B cell (primary cell): ENCODE measurements around the gene MAGEA12. TPM values are rescaled to one million over a fixed set of nuclear protein-coding genes. Genes with fewer than 3 reads are reported as not detected.
"Not testable (repeated sequence)": the region's sequence is repeated elsewhere in the genome, so short reads cannot be mapped to it uniquely, and the experiment has no call there.

Source experiments
- ATAC-seq: fragments of 200-7000 bp; cut with Tn5 transposase; one replicate; pipeline ENCODE4 v1.10.0; 2021; ENCODE audit warnings: low read depth, mild to moderate bottlenecking, moderate number of reproducible peaks, moderate library complexity
- CTCF ChIA-PET: fragments of 350-600 bp; sonication (Branson Sonifier 250); formaldehyde crosslinking; loops from one replicate; lab custom pipeline; 2021; ENCODE audit warnings: antibody characterized with exemption, inconsistent platforms; lab: Charles Lee
- POLR2A ChIA-PET: fragments of 350-600 bp; sonication (Branson Sonifier 250); formaldehyde crosslinking; loops from one replicate; lab custom pipeline; 2021; ENCODE audit warnings: antibody characterized with exemption; lab: Charles Lee
- DNase-seq: peaks from one replicate; pipeline ENCODE4 v3.0.0; 2013
- H2AFZ ChIP-seq: 2 replicates; pipeline ENCODE4 v1.6.1; 2012; ENCODE audit warnings: mild to moderate bottlenecking, low read depth, low read length; ENCODE audit not compliant: insufficient read depth, poor library complexity, severe bottlenecking
- H3K27ac ChIP-seq, 2 donors: 1 replicate in 1 of 2; 2 replicates in 1 of 2; pipeline ENCODE4 v1.5.1; 2012 to 2013; ENCODE audit warnings: low read length in 2 of 2, mild to moderate bottlenecking in 2 of 2, moderate library complexity in 1 of 2
- H3K27me3 ChIP-seq, 4 experiments: fragments of 200-600 bp in 1 of 4; sonication (generic) in 1 of 4; replicated peaks in 1 of 4; 1 replicate in 2 of 4; 2 replicates in 2 of 4; pipeline versions ENCODE4 v1.6.1 to v1.7.0; 2013 to 2016; ENCODE audit warnings: low read length in 3 of 4, mild to moderate bottlenecking in 2 of 4, mixed read lengths in 1 of 4, moderate library complexity in 1 of 4; ENCODE audit not compliant: insufficient read depth in 4 of 4, control insufficient read depth in 3 of 4; ENCODE audit errors: control extremely low read depth in 1 of 4
- H3K36me3 ChIP-seq, 2 experiments: replicated peaks in 1 of 2; 1 replicate in 1 of 2; 2 replicates in 1 of 2; pipeline versions ENCODE4 v1.6.1 to v1.7.1; 2013; ENCODE audit warnings: low read length in 1 of 2; ENCODE audit not compliant: insufficient read depth in 2 of 2, control insufficient read depth in 1 of 2; ENCODE audit errors: control extremely low read depth in 1 of 2, extremely low read depth in 1 of 2
- H3K4me1 ChIP-seq, 2 donors: fragments of 200-600 bp in 1 of 2; sonication (generic) in 1 of 2; 1 replicate in 1 of 2; 2 replicates in 1 of 2; pipeline versions ENCODE4 v1.5.1 to v1.6.1; 2013 to 2017; ENCODE audit warnings: low read length in 2 of 2; ENCODE audit not compliant: control insufficient read depth in 2 of 2, insufficient read depth in 2 of 2
- H3K4me2 ChIP-seq: replicated peaks from 2 replicates; pipeline ENCODE3; 2012; ENCODE audit warnings: mild to moderate bottlenecking, low read depth, low read length; ENCODE audit not compliant: poor library complexity, severe bottlenecking
- H3K4me3 ChIP-seq, 5 experiments: fragments of 200-600 bp in 1 of 5; sonication (generic) in 1 of 5; 1 replicate in 3 of 5; 2 replicates in 2 of 5; pipeline versions ENCODE4 v1.5.1 to v1.7.0; 2011 to 2016; ENCODE audit warnings: low read length in 4 of 5, mild to moderate bottlenecking in 4 of 5, low read depth in 2 of 5, control low read depth in 1 of 5, moderate library complexity in 1 of 5; ENCODE audit not compliant: insufficient read depth in 1 of 5; ENCODE audit errors: control extremely low read depth in 1 of 5, extremely low read depth in 1 of 5
- H3K79me2 ChIP-seq: fragments of 200-600 bp; sonication (generic); one replicate; pipeline ENCODE4 v1.6.0; 2016; ENCODE audit warnings: low read length; ENCODE audit not compliant: control insufficient read depth, insufficient read depth
- H3K9ac ChIP-seq: fragments of 200-600 bp; sonication (generic); 2 replicates; pipeline ENCODE4 v1.6.1; 2017; ENCODE audit warnings: mild to moderate bottlenecking, low read length, moderate library complexity
- H3K9me3 ChIP-seq, 3 donors: one replicate each; pipeline versions ENCODE4 v1.6.1 to v1.7.1; 2013; ENCODE audit warnings: low read length in 2 of 3; ENCODE audit not compliant: control insufficient read depth in 2 of 3, insufficient read depth in 1 of 3; ENCODE audit errors: control extremely low read depth in 1 of 3
- H4K20me1 ChIP-seq: 2 replicates; pipeline ENCODE4 v1.6.0; 2012; ENCODE audit warnings: mild to moderate bottlenecking, low read length; ENCODE audit not compliant: insufficient read depth, control insufficient read depth, poor library complexity, severe bottlenecking
- H3K27ac Mint-ChIP-seq: one replicate; pipeline ENCODE4 v1.8.0; 2021; ENCODE audit warnings: mixed read lengths
- H3K27me3 Mint-ChIP-seq: one replicate; pipeline ENCODE4 v1.8.0; 2021; ENCODE audit warnings: mixed read lengths
- H3K4me1 Mint-ChIP-seq: one replicate; pipeline ENCODE4 v1.8.0; 2021; ENCODE audit warnings: mixed read lengths
- H3K4me3 Mint-ChIP-seq: one replicate; pipeline ENCODE4 v1.8.0; 2021; ENCODE audit warnings: mixed read lengths
- H3K9me3 Mint-ChIP-seq: one replicate; pipeline ENCODE4 v1.8.0; 2022; ENCODE audit warnings: mixed read lengths; ENCODE audit not compliant: insufficient read depth
- EZH2 ChIP-seq: IDR thresholded peaks from 2 replicates; pipeline ENCODE4 v1.6.1; 2012; ENCODE audit warnings: borderline replicate concordance, low read depth, mild to moderate bottlenecking, moderate library complexity, low read length; ENCODE audit not compliant: insufficient read depth, poor library complexity, severe bottlenecking
- WGBS: methylation state at CpG from one replicate; pipeline ENCODE4 v1.1.5; 2013; ENCODE audit warnings: missing lambda C conversion rate; ENCODE audit not compliant: insufficient coverage; 5-methylcytosine and 5-hydroxymethylcytosine counted together
- intact Hi-C: fragments of 100-400 bp; cut with micrococcal nuclease; formaldehyde crosslinking; loops from one replicate; pipeline ENCODE4 v1.10.0; 2022
- polyA plus RNA-seq: library from polyadenylated mRNA; depleted of rRNA; stranded (reverse); fragments of >200 nt; gene quantifications from 2 replicates; pipeline ENCODE4 v1.2.3, GENCODE V29; 2012
- total RNA-seq, 2 donors: library from RNA; stranded (reverse); fragments of 120-200 nt in 1 of 2; gene quantifications; 1 replicate in 1 of 2; 2 replicates in 1 of 2; pipeline versions ENCODE4 v1.2.3 to v1.2.4, GENCODE V29; 2013 to 2022
- TF ChIP-seq, protein P1 (sequence below): fragments of 200-600 bp; IDR thresholded peaks from one replicate; pipeline ENCODE4 v1.8.0; 2022; ENCODE audit warnings: antibody characterized with exemption, mild to moderate bottlenecking

The MAGEA12 gene
- total and polyA plus RNA-seq, 2 donors (not counting 1 experiment from before 2014, with no cell fraction given): not detected

DNA sequence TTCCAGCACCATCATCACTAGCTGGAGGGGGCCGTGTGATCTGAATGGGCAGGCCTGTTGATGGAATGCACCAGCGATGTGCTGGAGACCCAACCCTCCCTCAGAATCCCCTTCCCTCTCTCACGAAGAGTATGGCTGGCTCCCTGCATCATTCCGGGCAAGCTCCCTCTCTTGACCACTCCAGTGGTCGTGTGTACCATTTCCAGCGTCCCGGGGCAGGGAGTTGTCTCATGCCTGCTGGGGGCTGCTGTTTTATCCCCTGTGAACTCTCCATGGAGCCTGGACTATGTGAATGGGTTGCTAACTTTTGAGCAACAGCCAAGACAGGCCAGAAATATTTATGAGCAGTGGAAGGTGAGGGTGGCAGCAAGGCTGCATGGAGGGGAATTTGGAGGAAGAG, 8.1 kb upstream of the MAGEA12 start:
- no peak overlapping the region for H3K4me3 Mint-ChIP-seq
- no peak for DNase-seq

DNA sequence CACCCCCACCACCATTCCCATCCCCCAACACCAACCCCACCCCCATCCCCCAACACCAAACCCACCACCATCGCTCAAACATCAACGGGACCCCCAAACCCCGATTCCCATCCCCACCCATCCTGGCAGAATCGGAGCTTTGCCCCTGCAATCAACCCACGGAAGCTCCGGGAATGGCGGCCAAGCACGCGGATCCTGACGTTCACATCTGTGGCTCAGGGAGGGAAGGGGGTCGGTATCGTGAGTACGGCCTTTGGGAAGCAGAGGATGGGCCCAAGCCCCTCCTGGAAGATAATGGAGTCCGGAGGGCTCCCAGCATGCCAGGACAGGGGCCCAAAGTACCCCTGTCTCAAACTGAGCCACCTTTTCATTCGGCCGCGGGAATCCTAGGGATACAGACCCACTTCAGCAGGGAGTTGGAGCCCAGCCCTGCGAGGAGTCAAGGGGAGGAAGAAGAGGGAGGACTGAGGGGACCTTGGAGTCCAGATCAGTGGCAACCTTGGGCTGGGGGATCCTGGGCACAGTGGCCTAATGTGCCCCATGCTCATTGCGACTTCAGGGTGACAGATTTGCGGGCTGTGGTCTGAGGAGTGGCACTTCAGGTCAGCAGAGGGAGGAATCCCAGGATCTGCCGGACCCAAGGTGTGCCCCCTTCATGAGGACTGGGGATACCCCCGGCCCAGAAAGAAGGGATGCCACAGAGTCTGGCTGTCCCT, 744 bp downstream of the MAGEA12 start:
- H3K27me3 ChIP-seq, H3K4me3 Mint-ChIP-seq, H3K36me3 ChIP-seq, H3K4me1 ChIP-seq, H3K27ac ChIP-seq, H4K20me1 ChIP-seq, H3K27me3 Mint-ChIP-seq, H3K4me2 ChIP-seq, H3K4me3 ChIP-seq, H2AFZ ChIP-seq, DNase-seq, H3K27ac Mint-ChIP-seq, H3K79me2 ChIP-seq, H3K9me3 ChIP-seq, H3K9ac ChIP-seq, ATAC-seq, H3K4me1 Mint-ChIP-seq, POLR2A ChIA-PET, intact Hi-C loops, CTCF ChIA-PET, H3K9me3 Mint-ChIP-seq: not testable (repeated sequence)
- 100% methylated on average over 2 of the region's 22 CpGs for WGBS

More for the DNA sequence above, 8.1 kb upstream of the MAGEA12 start:
- H2AFZ ChIP-seq: no peak overlapping the region
- H3K4me1 Mint-ChIP-seq: no peaks in the 10 kb centered on the region
- H3K4me3 ChIP-seq: no peak overlapping the region
- no peaks in the 10 kb centered on the region for H3K27me3 ChIP-seq
- CTCF ChIA-PET: no interaction called here
- no peaks in the 10 kb centered on the region for H3K27me3 Mint-ChIP-seq
- no peaks in the 10 kb centered on the region for H3K9me3 Mint-ChIP-seq
- no peaks in the 10 kb centered on the region for H3K79me2 ChIP-seq
- H3K36me3 ChIP-seq: no peaks in the 10 kb centered on the region
- no peaks in the 10 kb centered on the region for H3K4me1 ChIP-seq
- H3K27ac ChIP-seq: no peak overlapping the region
- H3K27ac Mint-ChIP-seq: no peak overlapping the region
- intact Hi-C loops: no loop called here
- POLR2A ChIA-PET: no interaction called here
- H3K4me2 ChIP-seq: no peak overlapping the region
- H4K20me1 ChIP-seq: no peaks in the 10 kb centered on the region
- no peak overlapping the region for H3K9ac ChIP-seq
- WGBS: no CpG with 5 or more reads among the region's 7 CpGs
- H3K9me3 ChIP-seq: no peaks in the 10 kb centered on the region
- TF ChIP-seq, protein P1, sequence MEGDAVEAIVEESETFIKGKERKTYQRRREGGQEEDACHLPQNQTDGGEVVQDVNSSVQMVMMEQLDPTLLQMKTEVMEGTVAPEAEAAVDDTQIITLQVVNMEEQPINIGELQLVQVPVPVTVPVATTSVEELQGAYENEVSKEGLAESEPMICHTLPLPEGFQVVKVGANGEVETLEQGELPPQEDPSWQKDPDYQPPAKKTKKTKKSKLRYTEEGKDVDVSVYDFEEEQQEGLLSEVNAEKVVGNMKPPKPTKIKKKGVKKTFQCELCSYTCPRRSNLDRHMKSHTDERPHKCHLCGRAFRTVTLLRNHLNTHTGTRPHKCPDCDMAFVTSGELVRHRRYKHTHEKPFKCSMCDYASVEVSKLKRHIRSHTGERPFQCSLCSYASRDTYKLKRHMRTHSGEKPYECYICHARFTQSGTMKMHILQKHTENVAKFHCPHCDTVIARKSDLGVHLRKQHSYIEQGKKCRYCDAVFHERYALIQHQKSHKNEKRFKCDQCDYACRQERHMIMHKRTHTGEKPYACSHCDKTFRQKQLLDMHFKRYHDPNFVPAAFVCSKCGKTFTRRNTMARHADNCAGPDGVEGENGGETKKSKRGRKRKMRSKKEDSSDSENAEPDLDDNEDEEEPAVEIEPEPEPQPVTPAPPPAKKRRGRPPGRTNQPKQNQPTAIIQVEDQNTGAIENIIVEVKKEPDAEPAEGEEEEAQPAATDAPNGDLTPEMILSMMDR: no peak
- no peak for TF ChIP-seq EZH2
- ATAC-seq: no peak
